MM.1S (cell line): ENCODE data around the gene ZNF287.

ENCODE experiments used
- DNase-seq: peaks from one replicate; pipeline ENCODE4 v3.0.0-alpha.2; 2015
- H2AFZ ChIP-seq: fragments of 300-600 bp; sonication (generic); 2 replicates; pipeline ENCODE4 v1.6.0; 2016; ENCODE audit warnings: antibody characterized with exemption, low read length
- H3F3A ChIP-seq: fragments of 300-600 bp; sonication (generic); 2 replicates; pipeline ENCODE4 v1.6.1; 2016; ENCODE audit warnings: mild to moderate bottlenecking, antibody characterized with exemption, low read length, moderate library complexity, mixed read lengths; ENCODE audit not compliant: insufficient read depth
- H3K27ac ChIP-seq: fragments of 300-600 bp; sonication (generic); 2 replicates; pipeline ENCODE4 v1.5.1; 2016; ENCODE audit warnings: mild to moderate bottlenecking, low read length
- H3K27me3 ChIP-seq: fragments of 300-600 bp; sonication (generic); replicated peaks from 2 replicates; pipeline ENCODE4 v1.6.0; 2016; ENCODE audit warnings: low read length; ENCODE audit not compliant: insufficient read depth
- H3K36me3 ChIP-seq: fragments of 300-600 bp; sonication (generic); replicated peaks from 2 replicates; pipeline ENCODE4 v1.6.1; 2016; ENCODE audit warnings: mild to moderate bottlenecking, low read length, mixed read lengths; ENCODE audit not compliant: insufficient read depth
- H3K4me1 ChIP-seq: fragments of 300-600 bp; sonication (generic); 2 replicates; pipeline ENCODE4 v1.6.1; 2016; ENCODE audit warnings: low read length, mixed read lengths
- H3K4me2 ChIP-seq: fragments of 300-600 bp; sonication (generic); 2 replicates; pipeline ENCODE4 v1.6.0; 2016; ENCODE audit warnings: low read depth, low read length
- H3K4me3 ChIP-seq: fragments of 300-600 bp; sonication (generic); 2 replicates; pipeline ENCODE4 v1.5.1; 2016; ENCODE audit warnings: low read length, mixed read lengths
- H3K79me2 ChIP-seq: fragments of 300-600 bp; sonication (generic); 2 replicates; pipeline ENCODE4 v1.6.1; 2016; ENCODE audit warnings: mixed run types, low read length, mixed read lengths
- H3K9ac ChIP-seq: fragments of 300-600 bp; sonication (generic); 2 replicates; pipeline ENCODE4 v1.6.1; 2016; ENCODE audit warnings: low read length, mixed read lengths
- H3K9me2 ChIP-seq: fragments of 300-600 bp; sonication (generic); replicated peaks from 2 replicates; pipeline ENCODE4 v1.6.1; 2016; ENCODE audit warnings: mild to moderate bottlenecking, low read length, mixed read lengths; ENCODE audit not compliant: insufficient read depth
- H3K9me3 ChIP-seq: fragments of 300-600 bp; sonication (generic); replicated peaks from 2 replicates; pipeline ENCODE4 v1.6.1; 2016; ENCODE audit warnings: mild to moderate bottlenecking, low read length, mixed read lengths; ENCODE audit not compliant: insufficient read depth
- H4K20me1 ChIP-seq: fragments of 300-600 bp; sonication (generic); 2 replicates; pipeline ENCODE4 v1.6.1; 2016; ENCODE audit warnings: mild to moderate bottlenecking, low read length, moderate library complexity, mixed read lengths; ENCODE audit not compliant: insufficient read depth
- EZH2 ChIP-seq: fragments of 300-600 bp; sonication (generic); optimal IDR thresholded peaks from 2 replicates; pipeline ENCODE3; 2017; ENCODE audit warnings: low read depth, mild to moderate bottlenecking, antibody characterized with exemption, low read length, mixed read lengths
- EZH2phosphoT487 ChIP-seq: fragments of 300-600 bp; sonication (generic); IDR thresholded peaks from 2 replicates; pipeline ENCODE4 v1.6.1; 2018; ENCODE audit warnings: antibody characterized with exemption, low read length
- TF ChIP-seq, protein P1 (sequence below): fragments of 300-600 bp; sonication (generic); IDR thresholded peaks from 2 replicates; pipeline ENCODE4 v1.5.1; 2016; ENCODE audit warnings: antibody characterized with exemption, low read length, mixed read lengths

Gene ZNF287

DNA sequence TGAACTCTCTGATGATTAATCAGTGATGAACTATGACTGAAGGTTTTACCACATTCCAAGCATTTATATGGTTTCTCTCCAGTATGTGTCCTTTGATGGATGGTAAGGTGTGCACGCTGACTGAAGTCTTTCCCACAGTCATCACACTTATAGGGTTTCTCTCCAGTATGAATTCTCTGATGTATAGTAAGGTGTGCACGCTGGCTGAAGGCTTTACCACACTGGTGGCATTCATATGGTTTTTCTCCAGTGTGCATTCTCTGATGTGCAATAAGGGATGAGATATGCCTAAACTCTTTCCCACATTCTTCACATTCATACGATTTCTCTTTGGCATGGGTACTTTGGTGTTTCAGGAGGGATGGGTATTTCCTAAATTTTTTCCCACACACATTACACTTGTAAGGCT is 16.4 kb downstream of the ZNF287 start:
- H2AFZ ChIP-seq, result no peak overlapping the region
- H3K27ac ChIP-seq, result no peak overlapping the region
- H3K9me2 ChIP-seq, result no peaks in the 10 kb centered on the region
- no peak overlapping the region for H3K4me2 ChIP-seq
- H3K36me3 ChIP-seq, result no peaks in the 10 kb centered on the region
- no peak overlapping the region for H3K9ac ChIP-seq
- H3F3A ChIP-seq, result no peaks in the 10 kb centered on the region
- DNase-seq, result no peak
- TF ChIP-seq, protein P1, sequence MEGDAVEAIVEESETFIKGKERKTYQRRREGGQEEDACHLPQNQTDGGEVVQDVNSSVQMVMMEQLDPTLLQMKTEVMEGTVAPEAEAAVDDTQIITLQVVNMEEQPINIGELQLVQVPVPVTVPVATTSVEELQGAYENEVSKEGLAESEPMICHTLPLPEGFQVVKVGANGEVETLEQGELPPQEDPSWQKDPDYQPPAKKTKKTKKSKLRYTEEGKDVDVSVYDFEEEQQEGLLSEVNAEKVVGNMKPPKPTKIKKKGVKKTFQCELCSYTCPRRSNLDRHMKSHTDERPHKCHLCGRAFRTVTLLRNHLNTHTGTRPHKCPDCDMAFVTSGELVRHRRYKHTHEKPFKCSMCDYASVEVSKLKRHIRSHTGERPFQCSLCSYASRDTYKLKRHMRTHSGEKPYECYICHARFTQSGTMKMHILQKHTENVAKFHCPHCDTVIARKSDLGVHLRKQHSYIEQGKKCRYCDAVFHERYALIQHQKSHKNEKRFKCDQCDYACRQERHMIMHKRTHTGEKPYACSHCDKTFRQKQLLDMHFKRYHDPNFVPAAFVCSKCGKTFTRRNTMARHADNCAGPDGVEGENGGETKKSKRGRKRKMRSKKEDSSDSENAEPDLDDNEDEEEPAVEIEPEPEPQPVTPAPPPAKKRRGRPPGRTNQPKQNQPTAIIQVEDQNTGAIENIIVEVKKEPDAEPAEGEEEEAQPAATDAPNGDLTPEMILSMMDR, result no peak
- TF ChIP-seq EZH2phosphoT487 (no peak), EZH2 (no peak)
- H4K20me1 ChIP-seq, result no peaks in the 10 kb centered on the region
- peaks cover 5% of the 10 kb centered on the region; the same call in 1 of the 2 replicates for H3K27me3 ChIP-seq
- H3K79me2 ChIP-seq, result no peaks in the 10 kb centered on the region
- no peak overlapping the region for H3K4me3 ChIP-seq
- H3K9me3 ChIP-seq, result no peaks in the 10 kb centered on the region; the same call in 1 of the 2 replicates
- H3K4me1 ChIP-seq, result no peaks in the 10 kb centered on the region

DNA sequence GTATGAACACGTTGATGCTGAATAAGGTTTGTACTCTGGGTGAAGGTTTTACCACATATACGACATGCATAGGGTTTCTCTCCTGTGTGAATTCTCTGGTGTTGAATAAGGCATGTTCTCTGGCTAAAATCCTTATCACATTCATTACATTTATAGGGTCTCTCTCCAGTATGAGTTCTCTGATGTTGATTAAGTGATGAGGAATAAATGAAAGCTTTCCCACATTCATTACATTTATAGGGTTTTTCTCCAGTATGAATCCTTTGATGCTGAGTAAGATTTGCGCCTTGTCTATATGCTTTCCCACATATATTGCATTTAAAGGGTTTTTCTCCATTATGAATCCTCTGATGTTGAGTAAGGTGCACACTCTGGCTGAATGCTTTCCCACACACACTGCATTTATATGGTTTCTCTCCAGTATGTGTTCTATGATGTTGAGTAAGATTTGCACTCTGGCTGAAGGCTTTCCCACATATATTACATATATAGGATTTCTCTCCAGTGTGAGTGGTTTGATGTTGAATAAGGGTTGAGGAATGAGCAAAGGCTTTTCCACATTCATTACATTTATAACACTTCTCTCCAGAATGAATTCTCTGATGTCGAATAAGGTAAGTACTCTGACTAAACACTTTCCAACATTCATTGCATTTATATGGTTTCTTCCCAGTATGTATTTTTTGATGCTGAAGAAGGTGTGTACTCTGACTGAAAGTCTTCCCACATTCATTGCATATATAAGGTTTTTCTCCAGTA is 16.9 kb downstream of the ZNF287 start:
- Histone ChIP-seq H3K27me3 (peaks cover 5% of the 10 kb centered on the region; the same call in 1 of the 2 replicates), H3K4me2 (no peak overlapping the region), H3K9ac (no peak overlapping the region), H3K36me3 (no peaks in the 10 kb centered on the region), H3F3A (no peaks in the 10 kb centered on the region), H3K9me2 (no peaks in the 10 kb centered on the region), H3K4me1 (no peaks in the 10 kb centered on the region), H4K20me1 (no peaks in the 10 kb centered on the region), H3K9me3 (no peaks in the 10 kb centered on the region; the same call in 1 of the 2 replicates), H2AFZ (no peak overlapping the region), H3K27ac (no peak overlapping the region), H3K79me2 (no peaks in the 10 kb centered on the region), H3K4me3 (no peak overlapping the region)
- DNase-seq, result no peak
- TF ChIP-seq EZH2phosphoT487 (no peak), EZH2 (no peak)
- TF ChIP-seq, protein P1, result no peak

DNA sequence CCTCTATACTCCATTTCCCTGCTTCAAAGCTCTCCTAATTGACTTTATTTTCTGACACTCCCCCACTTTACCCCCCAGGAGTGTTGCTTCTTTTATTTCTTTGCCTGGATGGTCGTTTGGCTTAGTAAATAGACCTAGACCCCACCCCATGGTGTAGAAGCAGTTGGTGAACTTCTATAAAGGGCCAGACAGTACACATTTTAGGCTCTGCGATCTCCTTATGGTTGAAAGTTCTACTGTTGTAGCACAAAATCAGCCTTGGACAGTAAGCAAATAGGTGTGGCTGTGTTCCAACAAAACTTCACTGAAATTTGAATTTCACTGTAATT is 31.9 kb downstream of the ZNF287 start:
- H3K27me3 ChIP-seq, result no peaks in the 10 kb centered on the region
- DNase-seq, result no peak
- peaks cover 4% of the 10 kb centered on the region; the same call in 1 of the 2 replicates for H3F3A ChIP-seq
- no peaks in the 10 kb centered on the region for H3K9me3 ChIP-seq
- no peak overlapping the region for H3K4me3 ChIP-seq
- no peaks in the 10 kb centered on the region for H3K79me2 ChIP-seq
- H3K4me2 ChIP-seq, result no peak overlapping the region; the same call in 1 of the 2 replicates
- H3K9ac ChIP-seq, result no peak overlapping the region
- no peak overlapping the region for H3K27ac ChIP-seq
- no peak for TF ChIP-seq EZH2phosphoT487
- TF ChIP-seq EZH2, result no peak
- TF ChIP-seq, protein P1, result no peak
- no peaks in the 10 kb centered on the region for H3K36me3 ChIP-seq
- H2AFZ ChIP-seq, result no peak overlapping the region
- H3K4me1 ChIP-seq, result peaks cover 2% of the 10 kb centered on the region; the same call in 1 of the 2 replicates
- no peaks in the 10 kb centered on the region for H4K20me1 ChIP-seq
- no peaks in the 10 kb centered on the region for H3K9me2 ChIP-seq
